ENCODE data around the gene NUDT15.

- no peak for TF ChIP-seq CTCF (IDR thresholded peaks at IDR 0.05; ENCODE audit: low read length)
- no peak for TF ChIP-seq EZH2 (IDR thresholded peaks at IDR 0.05; ENCODE audit: borderline replicate concordance, low read length)
These were observed 44.2 kb downstream of the NUDT15 start for GRCh38 chr13:48081739-48082138.
